MCF 10A (cell line): ENCODE measurements around the gene RBAK. TPM values are rescaled to one million over a fixed set of nuclear protein-coding genes. Genes with fewer than 3 reads are reported as not detected.
"Not testable (repeated sequence)": the region's sequence is repeated elsewhere in the genome, so short reads cannot be mapped to it uniquely, and the experiment has no call there.

Source experiments
- BruUV-seq: library from RNA; stranded (reverse); fragments of 400-500 nt; replicated peaks from 2 replicates; lab custom pipeline; 2021; lab: Mats Ljungman, UMichigan
- CTCF ChIA-PET: fragments of 300-600 bp; sonication (Branson Sonifier 250); formaldehyde crosslinking; extraction: SDS; loops from one replicate; lab custom pipeline; 2021; ENCODE audit warnings: antibody characterized with exemption, inconsistent platforms; lab: Yijun Ruan, JAX
- POLR2A ChIA-PET: fragments of 300-600, 350-650 bp; sonication (Branson Sonifier 250); formaldehyde crosslinking; extraction: SDS; loops from one replicate; lab custom pipeline; 2020; ENCODE audit warnings: antibody characterized with exemption, inconsistent platforms; lab: Yijun Ruan, JAX
- DNase-seq: peaks from one replicate; pipeline ENCODE4 v3.0.0-alpha.2; 2018; ENCODE audit not compliant: unreplicated experiment
- H3K27ac Mint-ChIP-seq: one replicate; pipeline ENCODE4 v1.8.0; 2022; ENCODE audit warnings: mild to moderate bottlenecking, low read depth, mixed read lengths; ENCODE audit not compliant: unreplicated experiment
- H3K27me3 Mint-ChIP-seq: one replicate; pipeline ENCODE4 v1.8.0; 2022; ENCODE audit warnings: mixed read lengths; ENCODE audit not compliant: insufficient read depth, unreplicated experiment
- H3K36me3 Mint-ChIP-seq: one replicate; pipeline ENCODE4 v1.8.0; 2022; ENCODE audit warnings: mild to moderate bottlenecking, moderate library complexity, mixed read lengths; ENCODE audit not compliant: insufficient read depth, unreplicated experiment
- H3K4me1 Mint-ChIP-seq: one replicate; pipeline ENCODE4 v1.8.0; 2022; ENCODE audit warnings: mixed read lengths; ENCODE audit not compliant: insufficient read depth, unreplicated experiment
- H3K4me3 Mint-ChIP-seq: one replicate; pipeline ENCODE4 v1.8.0; 2022; ENCODE audit warnings: mild to moderate bottlenecking, moderate library complexity, mixed read lengths; ENCODE audit not compliant: unreplicated experiment
- H3K9me3 Mint-ChIP-seq: one replicate; pipeline ENCODE4 v1.8.0; 2022; ENCODE audit warnings: mixed read lengths; ENCODE audit not compliant: unreplicated experiment
- intact Hi-C: fragments of 100-400 bp; cut with micrococcal nuclease; formaldehyde crosslinking; loops from 2 replicates; pipeline ENCODE4 v1.14.1; 2022
- total RNA-seq: library from RNA; stranded (reverse); gene quantifications from 2 replicates; pipeline ENCODE4 v1.2.3, GENCODE V29; 2022
- TF ChIP-seq, protein P1 (sequence below): fragments of 200-600 bp; IDR thresholded peaks from one replicate; pipeline ENCODE4 v1.8.0; 2022; ENCODE audit warnings: antibody characterized with exemption, mild to moderate bottlenecking; ENCODE audit not compliant: unreplicated experiment

RBAK gene
- total RNA-seq, 1 experiment from 2014 or later = 14.4 TPM

DNA sequence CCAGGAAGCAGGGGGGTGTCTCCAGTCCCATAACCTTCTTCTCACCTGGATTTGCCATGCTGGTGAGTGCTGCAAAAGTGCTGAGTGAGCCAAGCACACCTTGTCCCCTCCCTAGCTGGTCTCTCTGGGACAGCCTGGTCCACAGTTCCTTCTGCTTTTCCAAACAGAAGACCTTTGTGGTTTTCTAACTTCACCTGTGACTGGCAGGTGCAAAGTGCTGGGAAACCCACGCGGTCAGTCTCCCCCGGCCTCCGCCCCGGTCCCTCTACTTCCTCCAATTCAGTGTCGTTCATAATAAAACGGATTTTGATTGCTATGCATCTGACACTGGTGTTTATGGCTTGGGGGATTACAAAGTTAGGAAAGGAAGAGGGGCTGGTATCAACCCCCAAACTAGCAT lies 37.1 kb downstream of the RBAK start:
- no TSS peak for BruUV-seq
- Mint-ChIP-seq H3K9me3 (peaks cover 7% of the 10 kb centered on the region), H3K27me3 (peaks cover under 1% of the 10 kb centered on the region), H3K36me3 (no peaks in the 10 kb centered on the region), H3K4me3 (no peak overlapping the region), H3K4me1 (no peaks in the 10 kb centered on the region), H3K27ac (no peak overlapping the region)
- intact Hi-C loops = loop anchor here (10.0 kb wide), 1 partner anchor 468 kb away; no protein-coding TSS in a partner anchor
- TF ChIP-seq, protein P1, sequence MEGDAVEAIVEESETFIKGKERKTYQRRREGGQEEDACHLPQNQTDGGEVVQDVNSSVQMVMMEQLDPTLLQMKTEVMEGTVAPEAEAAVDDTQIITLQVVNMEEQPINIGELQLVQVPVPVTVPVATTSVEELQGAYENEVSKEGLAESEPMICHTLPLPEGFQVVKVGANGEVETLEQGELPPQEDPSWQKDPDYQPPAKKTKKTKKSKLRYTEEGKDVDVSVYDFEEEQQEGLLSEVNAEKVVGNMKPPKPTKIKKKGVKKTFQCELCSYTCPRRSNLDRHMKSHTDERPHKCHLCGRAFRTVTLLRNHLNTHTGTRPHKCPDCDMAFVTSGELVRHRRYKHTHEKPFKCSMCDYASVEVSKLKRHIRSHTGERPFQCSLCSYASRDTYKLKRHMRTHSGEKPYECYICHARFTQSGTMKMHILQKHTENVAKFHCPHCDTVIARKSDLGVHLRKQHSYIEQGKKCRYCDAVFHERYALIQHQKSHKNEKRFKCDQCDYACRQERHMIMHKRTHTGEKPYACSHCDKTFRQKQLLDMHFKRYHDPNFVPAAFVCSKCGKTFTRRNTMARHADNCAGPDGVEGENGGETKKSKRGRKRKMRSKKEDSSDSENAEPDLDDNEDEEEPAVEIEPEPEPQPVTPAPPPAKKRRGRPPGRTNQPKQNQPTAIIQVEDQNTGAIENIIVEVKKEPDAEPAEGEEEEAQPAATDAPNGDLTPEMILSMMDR = no peak
- POLR2A ChIA-PET = no interaction called here
- no peak for DNase-seq
- CTCF ChIA-PET = no interaction called here

DNA sequence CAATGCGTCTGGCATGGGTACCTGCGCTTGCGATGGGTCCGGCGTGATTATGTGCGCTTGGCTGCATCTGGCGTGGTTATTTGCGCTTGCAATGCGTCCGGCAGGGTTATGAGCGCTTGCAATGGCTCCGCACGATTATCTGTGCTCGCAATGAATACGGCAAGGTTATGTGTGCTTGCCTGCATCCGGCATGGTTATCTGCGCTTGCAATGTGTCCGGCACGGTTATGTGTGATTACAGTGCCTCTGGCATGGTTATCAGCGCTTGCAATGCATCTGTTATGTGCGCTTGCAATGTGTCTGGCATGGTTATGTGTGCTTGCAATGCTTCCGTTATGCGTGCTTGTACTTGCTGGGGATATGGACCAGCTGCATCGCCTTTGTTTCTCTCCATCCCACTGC lies 37.7 kb downstream of the RBAK start:
- Mint-ChIP-seq H3K9me3 (peaks cover 6% of the 10 kb centered on the region), H3K27me3 (no peaks in the 10 kb centered on the region), H3K36me3 (no peaks in the 10 kb centered on the region), H3K4me1 (no peaks in the 10 kb centered on the region), H3K27ac (no peak overlapping the region), H3K4me3 (no peak overlapping the region)
- CTCF ChIA-PET = interaction anchor here (1.0 kb wide), 1 partner anchor 23 kb away, joined by 3 read pairs; no protein-coding TSS in a partner anchor
- TF ChIP-seq, protein P1 = no peak
- no TSS peak for BruUV-seq
- POLR2A ChIA-PET = no interaction called here
- intact Hi-C loops = loop anchor here (10.0 kb wide), 1 partner anchor 469 kb away; no protein-coding TSS in a partner anchor
- DNase-seq = no peak

DNA sequence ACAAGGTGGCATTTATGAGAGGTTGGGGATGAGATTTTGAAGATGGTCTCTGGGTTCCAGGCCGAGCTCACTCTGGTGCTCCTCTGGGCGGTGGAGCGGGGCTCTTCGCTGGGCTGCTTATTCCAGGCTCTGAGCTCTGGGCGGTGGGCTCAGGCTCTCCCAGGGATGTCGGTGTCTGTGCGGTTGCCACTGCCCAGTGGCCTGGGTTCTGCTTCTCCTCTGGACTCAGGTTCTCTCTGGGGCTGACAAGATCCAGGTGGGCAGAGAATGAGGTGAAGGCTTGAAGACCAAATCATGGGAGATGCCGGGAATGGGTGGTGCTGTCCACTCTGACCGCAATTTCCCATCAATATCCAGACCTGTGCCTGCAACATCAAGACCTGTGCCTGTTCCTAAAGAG lies 40.6 kb downstream of the RBAK start:
- no TSS peak for BruUV-seq
- TF ChIP-seq, protein P1 = no peak
- no peak for DNase-seq
- H3K9me3 Mint-ChIP-seq = no peaks in the 10 kb centered on the region
- CTCF ChIA-PET = interaction anchor here (0.6 to 3.1 kb wide), 18 partner anchors 13 to 1099 kb away, joined by 3 to 24 read pairs (median 4); no protein-coding TSS in a partner anchor
- H3K4me3 Mint-ChIP-seq = no peak overlapping the region
- intact Hi-C loops = loop anchor here (10.0 kb wide), 1 partner anchor 471 kb away; no protein-coding TSS in a partner anchor
- H3K27ac Mint-ChIP-seq = no peak overlapping the region
- no peaks in the 10 kb centered on the region for H3K36me3 Mint-ChIP-seq
- no peaks in the 10 kb centered on the region for H3K4me1 Mint-ChIP-seq
- POLR2A ChIA-PET = no interaction called here
- no peaks in the 10 kb centered on the region for H3K27me3 Mint-ChIP-seq

DNA sequence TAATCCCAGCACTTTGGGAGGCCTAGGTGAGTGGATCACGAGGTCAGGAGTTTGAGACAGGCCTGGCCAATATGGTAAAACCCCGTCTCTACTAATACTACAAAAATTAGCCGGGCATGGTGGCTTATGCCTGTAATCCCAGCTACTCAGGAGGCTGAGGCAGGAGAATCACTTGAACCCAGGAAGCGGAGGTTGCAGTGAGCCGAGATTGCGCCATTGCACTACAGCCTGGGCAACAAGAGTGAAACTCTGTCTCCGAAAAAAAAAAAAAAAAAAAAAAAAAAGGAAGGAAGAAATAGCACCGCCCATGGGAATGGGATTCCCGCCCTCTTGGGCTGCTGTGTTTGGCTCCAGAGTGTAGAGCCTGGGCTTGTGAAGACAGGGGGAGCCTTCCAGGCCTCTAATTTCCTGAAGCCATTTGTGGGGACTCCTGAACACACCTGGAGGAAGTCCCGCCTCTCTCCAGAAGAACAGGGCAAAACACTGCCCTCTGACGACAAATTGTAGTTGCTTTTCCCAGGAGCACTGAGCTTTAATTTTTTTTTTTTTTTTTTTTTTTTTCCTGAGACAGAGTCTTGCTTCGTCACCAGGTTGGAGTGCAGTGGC lies 42.7 kb downstream of the RBAK start:
- CTCF ChIA-PET = interaction anchor here (1.7 kb wide), 1 partner anchor 115 kb away, joined by 5 read pairs; no protein-coding TSS in a partner anchor

More for the DNA sequence above, 42.7 kb downstream of the RBAK start:
- H3K27ac Mint-ChIP-seq, POLR2A ChIA-PET, BruUV-seq, H3K9me3 Mint-ChIP-seq, H3K27me3 Mint-ChIP-seq, H3K4me1 Mint-ChIP-seq, H3K36me3 Mint-ChIP-seq, H3K4me3 Mint-ChIP-seq: not testable (repeated sequence)
- intact Hi-C loops = loop anchor here (10.0 kb wide), 1 partner anchor 474 kb away; no protein-coding TSS in a partner anchor
- peak; percentile 67 for DNase-seq
